Esophagus squamous epithelium (tissue), 5 donors: Measurements from ENCODE around the gene RNF220. TPM values are rescaled to one million over a fixed set of nuclear protein-coding genes. Genes with fewer than 3 reads are reported as not detected.

Source experiments
- DNase-seq: peaks from one replicate; lab custom pipeline; 2025; lab: John Stamatoyannopoulos, UW
- H3K27ac ChIP-seq, 4 donors: fragments of 200-600 bp; sonication (generic); one replicate each; pipeline ENCODE4 v1.5.1; 2016 to 2019; ENCODE audit warnings: mild to moderate bottlenecking in 1 of 4
- H3K27me3 ChIP-seq, 4 donors: fragments of 200-600 bp; sonication (generic); 1 replicate in 3 of 4; 2 replicates in 1 of 4; pipeline versions ENCODE4 v1.5.1 to v1.6.0; 2017 to 2021; ENCODE audit warnings: antibody characterized with exemption in 1 of 4
- H3K36me3 ChIP-seq, 3 donors: fragments of 200-600 bp; sonication (generic); one replicate each; pipeline ENCODE4 v1.5.1; 2016 to 2019
- H3K4me1 ChIP-seq, 3 donors: fragments of 200-600 bp; sonication (generic); one replicate each; pipeline ENCODE4 v1.5.1; 2017 to 2019
- H3K4me3 ChIP-seq, 4 donors: fragments of 200-600 bp; sonication (generic); 1 replicate in 3 of 4; 2 replicates in 1 of 4; pipeline ENCODE4 v1.5.1; 2016 to 2019; ENCODE audit warnings: mild to moderate bottlenecking in 2 of 4, moderate library complexity in 1 of 4
- H3K9me3 ChIP-seq, 3 donors: fragments of 200-600 bp; sonication (generic); one replicate each; pipeline ENCODE4 v1.5.1; 2016 to 2019
- POLR2A ChIP-seq, 4 donors: fragments of 450-650 bp; IDR thresholded peaks; one replicate each; pipeline ENCODE4 v1.6.1; 2017; ENCODE audit warnings: antibody characterized with exemption in 4 of 4, mild to moderate bottlenecking in 4 of 4, moderate library complexity in 3 of 4
- WGBS, 2 donors: methylation state at CpG; one replicate each; pipeline ENCODE4 v1.1.5; 2018; 5-methylcytosine and 5-hydroxymethylcytosine counted together
- intact Hi-C: fragments of 100-400 bp; cut with DNase I; formaldehyde crosslinking; loops from one replicate; pipeline ENCODE4 v1.15.0; 2022
- total RNA-seq, 4 donors: library from RNA; depleted of rRNA; stranded (reverse); fragments of >200 nt; gene quantifications; one replicate each; pipeline ENCODE4 v1.1.0, GENCODE V29; 2016
- TF ChIP-seq, protein P1 (sequence below), 6 experiments: fragments of 450-650 bp in 4 of 6; fragments of 200-600 bp in 2 of 6; sonication (generic) in 2 of 6; IDR thresholded peaks; one replicate each; pipeline ENCODE4 v1.5.1; 2016 to 2019; ENCODE audit warnings: antibody characterized with exemption in 6 of 6, mild to moderate bottlenecking in 4 of 6, moderate library complexity in 4 of 6
- donor health status: DM: yes; HTN: yes; CAD: no.

The RNF220 gene
- total RNA-seq, 4 donors from 2014 or later: 44.8 to 111 (median 60.3) TPM

DNA sequence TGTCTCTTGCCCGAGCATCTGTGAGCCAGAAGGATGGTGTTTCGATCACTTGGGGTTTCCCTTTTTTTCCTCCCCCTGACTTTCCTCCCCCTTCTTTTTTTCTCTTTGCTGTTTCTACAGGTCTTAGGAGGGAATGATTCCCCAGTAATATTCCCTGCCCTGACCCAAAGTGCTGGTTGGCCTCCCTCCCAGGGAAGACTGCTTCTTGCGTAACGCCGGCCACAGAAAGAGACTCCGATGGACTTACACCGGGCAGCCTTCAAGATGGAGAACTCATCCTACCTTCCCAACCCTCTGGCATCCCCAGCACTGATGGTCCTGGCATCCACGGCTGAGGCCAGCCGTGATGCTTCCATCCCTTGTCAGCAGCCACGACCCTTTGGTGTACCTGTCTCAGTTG lies 6.8 kb downstream of the RNF220 start:
- peaks cover 10 to 23% (median 10%) of the 10 kb centered on the region in 3 donors for H3K4me1 ChIP-seq
- intact Hi-C loops: no loop called here
- DNase-seq: no peak
- TF ChIP-seq, protein P1, sequence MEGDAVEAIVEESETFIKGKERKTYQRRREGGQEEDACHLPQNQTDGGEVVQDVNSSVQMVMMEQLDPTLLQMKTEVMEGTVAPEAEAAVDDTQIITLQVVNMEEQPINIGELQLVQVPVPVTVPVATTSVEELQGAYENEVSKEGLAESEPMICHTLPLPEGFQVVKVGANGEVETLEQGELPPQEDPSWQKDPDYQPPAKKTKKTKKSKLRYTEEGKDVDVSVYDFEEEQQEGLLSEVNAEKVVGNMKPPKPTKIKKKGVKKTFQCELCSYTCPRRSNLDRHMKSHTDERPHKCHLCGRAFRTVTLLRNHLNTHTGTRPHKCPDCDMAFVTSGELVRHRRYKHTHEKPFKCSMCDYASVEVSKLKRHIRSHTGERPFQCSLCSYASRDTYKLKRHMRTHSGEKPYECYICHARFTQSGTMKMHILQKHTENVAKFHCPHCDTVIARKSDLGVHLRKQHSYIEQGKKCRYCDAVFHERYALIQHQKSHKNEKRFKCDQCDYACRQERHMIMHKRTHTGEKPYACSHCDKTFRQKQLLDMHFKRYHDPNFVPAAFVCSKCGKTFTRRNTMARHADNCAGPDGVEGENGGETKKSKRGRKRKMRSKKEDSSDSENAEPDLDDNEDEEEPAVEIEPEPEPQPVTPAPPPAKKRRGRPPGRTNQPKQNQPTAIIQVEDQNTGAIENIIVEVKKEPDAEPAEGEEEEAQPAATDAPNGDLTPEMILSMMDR (IDR thresholded peaks at IDR 0.05): no peak
- TF ChIP-seq POLR2A (IDR thresholded peaks at IDR 0.05): no peak
- H3K27ac ChIP-seq: no peak overlapping the region
- H3K36me3 ChIP-seq: no peaks in the 10 kb centered on the region
- H3K9me3 ChIP-seq: peaks cover 0 to 4% (median 0%) of the 10 kb centered on the region in 3 donors
- 79 to 85% methylated on average over 7 to 9 of the region's 10 CpGs for WGBS, 2 donors
- H3K4me3 ChIP-seq: no peak overlapping the region
- peaks cover 18 to 100% (median 40%) of the 10 kb centered on the region in 4 donors for H3K27me3 ChIP-seq

DNA sequence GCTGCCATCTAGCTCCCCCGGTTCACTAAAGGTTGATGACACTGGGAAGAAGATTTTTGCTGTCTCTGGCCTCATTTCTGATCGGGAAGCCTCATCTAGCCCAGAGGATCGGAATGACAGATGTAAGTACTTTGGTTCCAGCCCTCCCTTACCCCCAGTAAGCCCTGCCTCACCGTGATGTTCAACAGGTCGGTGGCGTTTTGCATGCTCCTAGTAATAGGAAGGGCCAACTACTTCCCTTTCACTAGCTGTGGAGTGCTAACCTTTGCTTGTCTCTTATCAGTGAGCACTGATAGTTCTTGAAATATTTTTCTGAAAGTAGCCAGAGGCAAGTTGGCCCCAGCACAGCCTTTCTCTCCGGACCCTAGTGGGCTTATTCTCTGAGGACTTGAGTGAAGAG lies 7.5 kb downstream of the RNF220 start:
- H3K9me3 ChIP-seq: peaks cover 0 to 4% (median 0%) of the 10 kb centered on the region in 3 donors
- intact Hi-C loops: no loop called here
- DNase-seq: no peak
- H3K4me3 ChIP-seq: no peak overlapping the region
- H3K27ac ChIP-seq: no peak overlapping the region
- no peaks in the 10 kb centered on the region for H3K36me3 ChIP-seq
- H3K4me1 ChIP-seq: peaks cover 5 to 22% (median 9%) of the 10 kb centered on the region in 3 donors
- peaks cover 12 to 100% (median 40%) of the 10 kb centered on the region in 4 donors for H3K27me3 ChIP-seq
- WGBS, 2 donors: 51 to 56% methylated on average over 7 of the region's 7 CpGs
- no peak for TF ChIP-seq POLR2A (IDR thresholded peaks at IDR 0.05)
- TF ChIP-seq, protein P1 (IDR thresholded peaks at IDR 0.05): no peak

DNA sequence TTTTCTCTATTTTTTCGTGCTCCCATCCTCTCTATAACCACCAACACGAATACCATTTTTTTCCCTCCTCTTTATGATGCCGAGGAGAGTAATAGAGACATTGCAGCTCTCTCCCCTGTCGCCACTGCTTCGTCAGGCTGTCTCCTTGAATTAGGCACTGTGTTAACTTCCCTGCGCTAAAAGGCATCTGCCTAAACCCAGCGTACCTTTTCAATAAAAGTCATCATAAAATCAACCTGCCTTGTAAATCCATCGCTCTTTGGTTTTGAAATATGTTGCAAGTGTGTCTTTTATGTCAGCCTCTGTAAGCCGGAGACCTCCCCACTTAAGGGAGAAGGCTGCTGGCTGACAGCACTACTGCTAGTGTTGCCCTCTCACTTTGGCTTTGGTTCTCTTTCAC lies 8.7 kb downstream of the RNF220 start:
- H3K4me3 ChIP-seq: no peak overlapping the region
- DNase-seq: no peak
- intact Hi-C loops: no loop called here
- 54 to 67% methylated on average over 9 of the region's 9 CpGs for WGBS, 2 donors
- no peak overlapping the region for H3K27ac ChIP-seq
- peaks cover 4 to 20% (median 9%) of the 10 kb centered on the region in 3 donors for H3K4me1 ChIP-seq
- no peaks in the 10 kb centered on the region for H3K9me3 ChIP-seq
- no peaks in the 10 kb centered on the region for H3K36me3 ChIP-seq
- TF ChIP-seq POLR2A (IDR thresholded peaks at IDR 0.05): no peak
- TF ChIP-seq, protein P1 (IDR thresholded peaks at IDR 0.05): no peak
- H3K27me3 ChIP-seq: peaks cover 13 to 100% (median 33%) of the 10 kb centered on the region in 4 donors

DNA sequence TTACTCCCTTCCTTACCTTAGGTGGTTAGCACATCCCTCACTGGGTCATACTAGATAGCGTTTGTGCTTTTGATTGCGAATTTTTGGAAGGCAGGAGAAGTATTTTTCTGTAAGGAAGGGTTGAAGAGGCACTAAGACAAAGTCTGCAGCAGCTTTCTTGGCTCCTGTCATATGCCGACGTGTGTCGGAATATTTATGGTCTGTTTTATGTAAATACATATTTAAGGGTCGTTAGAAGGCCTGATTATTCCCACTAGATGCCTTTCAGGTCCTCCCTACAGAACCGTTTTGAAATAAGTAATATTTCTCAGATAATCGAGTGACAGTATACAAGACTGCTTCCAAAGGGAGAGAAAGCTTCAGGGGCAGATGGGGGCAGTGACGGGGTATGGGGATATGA lies 10.0 kb downstream of the RNF220 start:
- DNase-seq: no peak
- 54 to 55% methylated on average over 9 of the region's 9 CpGs for WGBS, 2 donors
- Histone ChIP-seq H3K4me3 (no peak overlapping the region), H3K36me3 (no peaks in the 10 kb centered on the region), H3K27me3 (peaks cover 10 to 100% (median 31%) of the 10 kb centered on the region in 4 donors), H3K27ac (no peak overlapping the region), H3K4me1 (peaks cover 4 to 16% (median 9%) of the 10 kb centered on the region in 3 donors), H3K9me3 (no peaks in the 10 kb centered on the region)
- intact Hi-C loops: no loop called here
- TF ChIP-seq, protein P1 (IDR thresholded peaks at IDR 0.05): no peak
- no peak for TF ChIP-seq POLR2A (IDR thresholded peaks at IDR 0.05)

DNA sequence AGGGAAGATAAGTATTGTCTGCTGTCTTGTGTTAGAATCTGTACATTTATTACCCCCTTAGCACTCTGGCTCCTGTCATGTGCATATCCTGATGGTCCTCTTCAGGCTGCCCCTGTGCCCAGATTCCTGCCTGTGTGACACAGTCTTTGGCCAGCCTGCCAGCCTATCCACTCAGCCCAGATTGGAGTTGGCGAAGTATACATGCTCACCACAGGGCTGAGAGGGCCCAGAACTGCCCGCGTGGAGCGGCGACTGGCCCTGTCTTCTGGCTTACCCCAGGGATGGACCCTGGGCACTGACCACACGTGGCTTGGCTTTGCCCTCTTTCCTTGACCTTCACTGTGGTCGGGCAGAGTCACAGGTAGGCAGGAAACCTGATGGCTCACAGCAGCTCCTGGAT lies 11.4 kb downstream of the RNF220 start:
- no peak overlapping the region for H3K4me3 ChIP-seq
- WGBS, 2 donors: 59 to 92% methylated on average over 3 to 7 of the region's 7 CpGs
- intact Hi-C loops: no loop called here
- H3K27me3 ChIP-seq: peaks cover 10 to 100% (median 30%) of the 10 kb centered on the region in 4 donors
- no peaks in the 10 kb centered on the region for H3K36me3 ChIP-seq
- no peak overlapping the region for H3K27ac ChIP-seq
- H3K4me1 ChIP-seq: peaks cover 4 to 19% (median 9%) of the 10 kb centered on the region in 3 donors
- TF ChIP-seq, protein P1 (IDR thresholded peaks at IDR 0.05): no peak
- TF ChIP-seq POLR2A (IDR thresholded peaks at IDR 0.05): no peak
- no peak for DNase-seq
- H3K9me3 ChIP-seq: no peaks in the 10 kb centered on the region
